Parathyroid adenoma (tissue), 2 donors: ENCODE measurements around the gene LRTM2.

ENCODE experiments used
- H2AFZ ChIP-seq: fragments of 300-600 bp; sonication (generic); one replicate; pipeline ENCODE4 v1.7.0; 2017; ENCODE audit warnings: antibody characterized with exemption, mild to moderate bottlenecking
- H3K27ac ChIP-seq: fragments of 300-600 bp; sonication (generic); one replicate; pipeline ENCODE4 v1.7.0; 2017
- H3K27me3 ChIP-seq: fragments of 300-600 bp; sonication (generic); one replicate; pipeline ENCODE4 v1.7.0; 2017; ENCODE audit warnings: low read length; ENCODE audit not compliant: control insufficient read depth, insufficient read depth
- H3K36me3 ChIP-seq: fragments of 300-600 bp; sonication (generic); one replicate; pipeline ENCODE4 v1.7.0; 2017; ENCODE audit warnings: low read length; ENCODE audit not compliant: control insufficient read depth, insufficient read depth
- H3K4me1 ChIP-seq: fragments of 300-600 bp; sonication (generic); one replicate; pipeline ENCODE4 v1.7.0; 2017; ENCODE audit warnings: control low read depth
- H3K4me2 ChIP-seq: fragments of 300-600 bp; sonication (generic); one replicate; pipeline ENCODE4 v1.7.0; 2017; ENCODE audit warnings: low read length
- H3K4me3 ChIP-seq: fragments of 300-600 bp; sonication (generic); one replicate; pipeline ENCODE4 v1.7.0; 2017; ENCODE audit warnings: low read depth, low read length
- H3K79me2 ChIP-seq: fragments of 300-600 bp; sonication (generic); one replicate; pipeline ENCODE4 v1.7.0; 2017; ENCODE audit warnings: control low read depth
- H3K9ac ChIP-seq: fragments of 300-600 bp; sonication (generic); one replicate; pipeline ENCODE4 v1.7.0; 2017; ENCODE audit warnings: mild to moderate bottlenecking
- H3K9me3 ChIP-seq: fragments of 300-600 bp; sonication (generic); one replicate; pipeline ENCODE4 v1.7.0; 2017; ENCODE audit warnings: low read length; ENCODE audit not compliant: control insufficient read depth
- TF ChIP-seq, protein P1 (sequence below): fragments of 300-600 bp; sonication (generic); IDR thresholded peaks from one replicate; pipeline ENCODE4 v1.7.0; 2017; ENCODE audit warnings: antibody characterized with exemption, mild to moderate bottlenecking
- donor health status: primary hyperparathyroidism.

Gene LRTM2

DNA sequence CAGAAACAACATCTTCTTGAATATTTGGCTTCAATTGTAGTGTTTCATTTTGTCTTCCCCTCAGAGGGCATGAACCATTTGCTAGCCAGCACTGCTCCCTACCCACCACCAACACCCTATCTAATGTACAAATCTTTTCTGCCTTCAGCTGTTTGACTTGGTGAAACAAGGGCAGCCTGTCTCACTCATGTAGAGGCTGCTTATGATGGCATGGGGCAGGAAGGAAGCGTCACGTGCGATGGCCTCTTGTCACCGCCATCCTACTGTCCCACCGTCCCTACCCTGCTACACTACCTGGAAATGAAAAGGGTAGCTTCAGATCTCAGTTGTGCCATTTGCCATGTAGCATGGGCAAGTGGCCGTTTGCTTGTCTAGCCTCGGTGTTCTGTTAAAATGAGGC, 29.9 kb upstream of the LRTM2 start:
- H2AFZ ChIP-seq = no peak overlapping the region
- no peak overlapping the region for H3K9ac ChIP-seq
- H3K79me2 ChIP-seq = no peaks in the 10 kb centered on the region
- H3K27me3 ChIP-seq = no peaks in the 10 kb centered on the region
- H3K36me3 ChIP-seq = no peaks in the 10 kb centered on the region
- H3K4me1 ChIP-seq = no peaks in the 10 kb centered on the region
- TF ChIP-seq, protein P1, sequence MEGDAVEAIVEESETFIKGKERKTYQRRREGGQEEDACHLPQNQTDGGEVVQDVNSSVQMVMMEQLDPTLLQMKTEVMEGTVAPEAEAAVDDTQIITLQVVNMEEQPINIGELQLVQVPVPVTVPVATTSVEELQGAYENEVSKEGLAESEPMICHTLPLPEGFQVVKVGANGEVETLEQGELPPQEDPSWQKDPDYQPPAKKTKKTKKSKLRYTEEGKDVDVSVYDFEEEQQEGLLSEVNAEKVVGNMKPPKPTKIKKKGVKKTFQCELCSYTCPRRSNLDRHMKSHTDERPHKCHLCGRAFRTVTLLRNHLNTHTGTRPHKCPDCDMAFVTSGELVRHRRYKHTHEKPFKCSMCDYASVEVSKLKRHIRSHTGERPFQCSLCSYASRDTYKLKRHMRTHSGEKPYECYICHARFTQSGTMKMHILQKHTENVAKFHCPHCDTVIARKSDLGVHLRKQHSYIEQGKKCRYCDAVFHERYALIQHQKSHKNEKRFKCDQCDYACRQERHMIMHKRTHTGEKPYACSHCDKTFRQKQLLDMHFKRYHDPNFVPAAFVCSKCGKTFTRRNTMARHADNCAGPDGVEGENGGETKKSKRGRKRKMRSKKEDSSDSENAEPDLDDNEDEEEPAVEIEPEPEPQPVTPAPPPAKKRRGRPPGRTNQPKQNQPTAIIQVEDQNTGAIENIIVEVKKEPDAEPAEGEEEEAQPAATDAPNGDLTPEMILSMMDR = no peak
- no peak overlapping the region for H3K27ac ChIP-seq
- no peaks in the 10 kb centered on the region for H3K9me3 ChIP-seq
- no peak overlapping the region for H3K4me3 ChIP-seq
- no peak overlapping the region for H3K4me2 ChIP-seq

DNA sequence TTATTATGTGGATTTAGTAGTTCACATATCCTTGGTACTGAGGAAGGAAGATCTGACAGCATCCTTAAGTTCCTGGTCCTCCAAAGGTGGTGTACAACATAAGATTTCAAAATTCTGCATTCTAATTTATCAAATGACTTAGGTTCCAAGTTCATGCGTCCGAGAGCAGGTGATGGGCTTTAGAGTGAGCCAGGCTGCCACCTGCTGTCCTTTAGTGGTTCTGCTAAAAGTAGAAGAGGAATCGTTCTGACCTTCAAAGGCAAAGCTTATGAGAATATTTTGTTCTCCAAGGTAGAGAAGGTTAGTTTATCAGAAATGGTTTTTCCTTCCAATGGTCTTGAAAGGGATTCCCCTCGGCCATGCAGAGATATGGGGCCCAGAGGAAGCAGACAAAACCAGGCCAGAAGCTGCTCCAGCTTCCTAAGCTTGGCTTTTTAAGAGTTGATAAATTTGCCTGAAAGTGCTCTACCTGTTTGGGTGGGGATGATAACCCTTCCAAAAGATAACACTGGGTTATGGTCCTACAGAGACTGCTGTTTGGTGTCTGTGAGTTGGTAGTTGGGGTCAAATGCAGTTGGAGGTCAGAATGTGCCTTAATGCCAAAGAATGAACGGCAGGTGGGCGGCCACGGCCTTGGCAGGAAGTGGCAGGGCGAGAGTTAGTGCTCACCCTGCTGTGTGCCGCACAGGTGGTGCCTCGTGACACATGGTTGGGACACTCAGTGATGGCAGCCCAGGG, 29.1 kb upstream of the LRTM2 start:
- Histone ChIP-seq H3K9me3 (no peaks in the 10 kb centered on the region), H3K4me1 (peaks cover 4% of the 10 kb centered on the region), H3K27ac (no peak overlapping the region), H3K27me3 (no peaks in the 10 kb centered on the region), H2AFZ (no peak overlapping the region), H3K9ac (no peak overlapping the region), H3K4me3 (no peak overlapping the region), H3K4me2 (no peak overlapping the region), H3K36me3 (no peaks in the 10 kb centered on the region), H3K79me2 (no peaks in the 10 kb centered on the region)
- TF ChIP-seq, protein P1 = peak; percentile 85

DNA sequence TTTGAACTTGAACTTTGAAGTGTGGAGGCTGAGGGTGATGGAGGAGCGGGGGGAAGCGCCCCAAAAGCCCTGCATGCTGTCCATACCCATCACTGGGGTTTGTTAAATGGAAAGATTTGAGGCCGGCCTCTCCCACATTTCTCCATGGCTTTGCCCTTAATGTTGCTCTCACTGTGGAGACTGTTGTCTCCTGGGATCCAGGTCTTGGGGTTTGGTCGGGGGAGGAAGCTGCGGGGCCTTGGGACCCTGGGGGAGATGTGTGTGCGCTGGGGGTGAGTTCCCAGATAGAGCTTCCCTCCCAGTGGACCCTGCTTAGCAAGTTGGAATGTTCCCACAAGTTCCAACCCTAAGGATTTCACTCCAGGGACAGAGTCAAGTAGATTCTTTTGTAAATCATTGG, 28.0 kb upstream of the LRTM2 start:
- Histone ChIP-seq H3K36me3 (no peaks in the 10 kb centered on the region), H2AFZ (no peak overlapping the region), H3K27ac (no peak overlapping the region), H3K4me1 (peaks cover 9% of the 10 kb centered on the region), H3K9me3 (no peaks in the 10 kb centered on the region), H3K79me2 (no peaks in the 10 kb centered on the region), H3K4me2 (no peak overlapping the region), H3K4me3 (no peak overlapping the region), H3K9ac (no peak overlapping the region), H3K27me3 (no peaks in the 10 kb centered on the region)
- TF ChIP-seq, protein P1 = no peak

DNA sequence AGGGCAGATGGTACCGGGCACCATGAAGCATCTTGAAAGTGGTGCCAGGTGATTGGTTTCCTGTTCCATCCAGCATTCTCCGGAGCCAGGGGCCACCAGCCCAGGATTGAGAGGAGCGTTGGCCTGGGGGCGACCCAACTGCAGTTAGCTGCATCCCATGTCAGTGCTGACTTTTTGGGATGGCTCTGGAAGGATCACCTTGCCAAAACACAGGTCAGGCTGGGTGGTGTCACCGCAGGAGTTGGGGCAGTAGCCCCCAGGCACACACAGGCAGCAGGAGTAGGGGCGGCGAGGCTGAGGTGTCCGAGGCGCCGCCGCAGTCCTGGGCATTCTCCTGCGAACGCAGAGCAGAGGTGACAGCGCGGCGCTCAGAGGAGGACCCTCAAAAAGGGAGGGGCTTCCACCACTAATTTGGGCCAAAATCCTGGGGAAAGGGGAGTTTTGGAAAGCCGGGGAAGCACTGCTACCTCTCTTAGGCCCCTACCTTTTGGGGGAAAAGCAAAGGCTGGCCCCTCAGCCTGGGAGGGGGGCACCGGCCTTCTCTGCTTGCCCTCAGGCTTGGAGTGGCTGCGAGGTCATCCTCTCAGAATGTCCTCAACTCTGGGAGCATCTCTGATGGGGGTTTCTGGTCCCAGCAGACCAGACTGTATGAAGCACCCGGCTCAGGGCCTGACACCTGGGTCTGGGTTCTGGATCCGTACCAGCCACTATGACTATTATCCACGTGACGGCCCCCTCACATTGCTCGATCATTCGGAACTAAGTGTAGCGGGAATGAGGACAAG, 26.7 kb upstream of the LRTM2 start:
- Histone ChIP-seq H3K4me3 (no peak overlapping the region), H3K36me3 (no peaks in the 10 kb centered on the region), H2AFZ (no peak overlapping the region), H3K79me2 (no peaks in the 10 kb centered on the region), H3K27ac (no peak overlapping the region), H3K9ac (no peak overlapping the region), H3K9me3 (no peaks in the 10 kb centered on the region), H3K4me1 (peaks cover 9% of the 10 kb centered on the region), H3K4me2 (no peak overlapping the region), H3K27me3 (no peaks in the 10 kb centered on the region)
- TF ChIP-seq, protein P1 = no peak
